ENCODE results near the gene MYO18B. TPM values are rescaled to one million over a fixed set of nuclear protein-coding genes. Genes with fewer than 3 reads are reported as not detected.
A peak's percentile ranks its signal among the peaks of the same experiment; 100 is the strongest.

Gene MYO18B
- total and polyA plus RNA-seq, 2 donors (not counting 3 experiments of a cell fraction or from before 2014, with no cell fraction given) = 0.01 TPM; not detected in 1

GRCh38 chr22:25763239-25763777, 21.3 kb downstream of the MYO18B start:
- Histone ChIP-seq H4K20me1 (replicated peaks; ENCODE audit: control insufficient read depth, extremely low read depth, insufficient read depth, low read length) (no peaks in the 10 kb centered on the region), H3K4me2 (ENCODE audit: insufficient read depth, low read length) (no peak overlapping the region), H3K9ac (replicated peaks; ENCODE audit: extremely low read depth, insufficient read depth, low read length) (no peak overlapping the region), H3K27me3 (ENCODE audit: control insufficient read depth in 2 of 2, insufficient read depth in 2 of 2, low read length in 2 of 2) (no peaks in the 10 kb centered on the region), H3K36me3 (ENCODE audit: control insufficient read depth in 2 of 2, extremely low read depth in 1 of 2, insufficient read depth in 2 of 2, low read length in 2 of 2) (no peaks in the 10 kb centered on the region), H3K9me1 (replicated peaks; ENCODE audit: control insufficient read depth, extremely low read depth, insufficient read depth, low read length) (no peaks in the 10 kb centered on the region), H3K79me2 (ENCODE audit: control insufficient read depth, insufficient read depth, low read length) (no peaks in the 10 kb centered on the region), H3K27ac (ENCODE audit: insufficient read depth, low read depth, low read length) (no peak overlapping the region), H3K4me1 (ENCODE audit: control insufficient read depth, extremely low read depth, insufficient read depth, low read length) (peaks cover 19% of the 10 kb centered on the region), H2AFZ (ENCODE audit: low read depth, low read length) (no peak overlapping the region), H3K9me3 (replicated peaks; ENCODE audit: control insufficient read depth, insufficient read depth, low read length) (peaks cover 4% of the 10 kb centered on the region), H3K4me3 (replicated peaks in 1 of 3; ENCODE audit: insufficient read depth in 1 of 3, low read depth in 1 of 3, low read length in 3 of 3) (no peak overlapping the region)
- TF ChIP-seq EZH2 (IDR thresholded peaks at IDR 0.05; ENCODE audit: borderline replicate concordance, low read depth, low read length, severe bottlenecking) (no peak), POLR2A (IDR thresholded peaks at IDR 0.05; ENCODE audit: low read depth, low read length) (no peak), MYC (IDR thresholded peaks at IDR 0.05; ENCODE audit: low read depth, low read length) (no peak), FOS (IDR thresholded peaks at IDR 0.05; ENCODE audit: borderline replicate concordance, insufficient read depth, low read length) (no peak), GATA2 (IDR thresholded peaks at IDR 0.05; ENCODE audit: insufficient read depth, insufficient read length, low read depth, low read length) (no peak), JUN (IDR thresholded peaks at IDR 0.05; ENCODE audit: borderline replicate concordance, insufficient read depth, insufficient read length, low read depth) (no peak)
- intact Hi-C loops (cut with micrococcal nuclease) = loop anchor here (5.0 kb wide), 1 partner anchor 61 kb away; no protein-coding TSS in a partner anchor
- no TSS peak for BruUV-seq (replicated peaks)
- dilution Hi-C loops (cut with MboI; ENCODE audit: extremely low pct_ligation_motif_present, low sequenced_read_pairs) = no loop called here
- ChIA-PET CTCF (interaction anchor here (0.6 to 3.5 kb wide), 4 partner anchors 10 to 301 kb away, joined by 3 to 39 read pairs (median 6); no protein-coding TSS in a partner anchor), POLR2A (no interaction called here)
- DNase-seq (ENCODE audit: low read depth, low spot score) = no peak
- peak; percentile 78 for FAIRE-seq

- CTCF ChIA-PET = interaction anchor here (1.7 to 3.5 kb wide), 3 partner anchors 9 to 302 kb away, joined by 4 to 39 read pairs (median 7); no protein-coding TSS in a partner anchor
- no peak overlapping the region for H3K4me3 ChIP-seq (replicated peaks in 1 of 3; ENCODE audit: insufficient read depth in 1 of 3, low read depth in 1 of 3, low read length in 3 of 3)
- TF ChIP-seq FOS (IDR thresholded peaks at IDR 0.05; ENCODE audit: borderline replicate concordance, insufficient read depth, low read length) (no peak), POLR2A (IDR thresholded peaks at IDR 0.05; ENCODE audit: low read depth, low read length) (no peak), GATA2 (IDR thresholded peaks at IDR 0.05; ENCODE audit: insufficient read depth, insufficient read length, low read depth, low read length) (no peak), CTCF (IDR thresholded peaks at IDR 0.05; ENCODE audit: extremely low read depth in 1 of 2, insufficient read depth in 1 of 2, low read depth in 1 of 2, low read length in 2 of 2) (no peak), MYC (IDR thresholded peaks at IDR 0.05; ENCODE audit: low read depth, low read length) (no peak), POLR2AphosphoS5 (IDR thresholded peaks at IDR 0.05; ENCODE audit: insufficient read depth, low read depth, low read length) (no peak), EZH2 (IDR thresholded peaks at IDR 0.05; ENCODE audit: borderline replicate concordance, low read depth, low read length, severe bottlenecking) (no peak), JUN (IDR thresholded peaks at IDR 0.05; ENCODE audit: borderline replicate concordance, insufficient read depth, insufficient read length, low read depth) (no peak), MAX (IDR thresholded peaks at IDR 0.05; ENCODE audit: insufficient read depth, insufficient read length) (no peak)
- intact Hi-C loops (cut with micrococcal nuclease) (loop anchor here (5.0 kb wide), 1 partner anchor 62 kb away; no protein-coding TSS in a partner anchor), dilution Hi-C loops (cut with MboI; ENCODE audit: extremely low pct_ligation_motif_present, low sequenced_read_pairs) (no loop called here)
- DNase-seq (ENCODE audit: low read depth, low spot score) (no peak), FAIRE-seq (no peak)
- H3K4me1 ChIP-seq (ENCODE audit: control insufficient read depth, extremely low read depth, insufficient read depth, low read length) = peaks cover 19% of the 10 kb centered on the region
- no peak overlapping the region for H3K9ac ChIP-seq (replicated peaks; ENCODE audit: extremely low read depth, insufficient read depth, low read length)
- peaks cover 4% of the 10 kb centered on the region for H3K9me3 ChIP-seq (replicated peaks; ENCODE audit: control insufficient read depth, insufficient read depth, low read length)
- no peak overlapping the region for H3K4me2 ChIP-seq (ENCODE audit: insufficient read depth, low read length)
- no peaks in the 10 kb centered on the region for H3K79me2 ChIP-seq (ENCODE audit: control insufficient read depth, insufficient read depth, low read length)
- no peaks in the 10 kb centered on the region for H3K9me1 ChIP-seq (replicated peaks; ENCODE audit: control insufficient read depth, extremely low read depth, insufficient read depth, low read length)
- no peak overlapping the region for H2AFZ ChIP-seq (ENCODE audit: low read depth, low read length)
- no peaks in the 10 kb centered on the region for H3K27me3 ChIP-seq (ENCODE audit: control insufficient read depth in 2 of 2, insufficient read depth in 2 of 2, low read length in 2 of 2)
- H3K27ac ChIP-seq (ENCODE audit: insufficient read depth, low read depth, low read length) = no peak overlapping the region
- H3K36me3 ChIP-seq (ENCODE audit: control insufficient read depth in 2 of 2, extremely low read depth in 1 of 2, insufficient read depth in 2 of 2, low read length in 2 of 2) = no peaks in the 10 kb centered on the region
- no peaks in the 10 kb centered on the region for H4K20me1 ChIP-seq (replicated peaks; ENCODE audit: control insufficient read depth, extremely low read depth, insufficient read depth, low read length)
- POLR2A ChIA-PET = no interaction called here
- BruUV-seq (replicated peaks) = no TSS peak
Measured at GRCh38 chr22:25764270-25765015, 22.5 kb downstream of the MYO18B start.

Measured in endothelial cell of umbilical vein (primary cell).